Purkinje cell (primary cell): ENCODE data around the gene DMAC2. TPM values are rescaled to one million over a fixed set of nuclear protein-coding genes. Genes with fewer than 3 reads are reported as not detected.

Source experiments
- polyA plus RNA-seq: library from polyadenylated mRNA; unstranded; fragments of >200 nt; fragmentation: Nextera tagmentation; gene quantifications from 2 replicates; pipeline ENCODE4 v1.2.1, GENCODE V29; 2014

DMAC2 gene
- 14.9 and 20.5 TPM in 2 replicates for polyA plus RNA-seq

DNA sequence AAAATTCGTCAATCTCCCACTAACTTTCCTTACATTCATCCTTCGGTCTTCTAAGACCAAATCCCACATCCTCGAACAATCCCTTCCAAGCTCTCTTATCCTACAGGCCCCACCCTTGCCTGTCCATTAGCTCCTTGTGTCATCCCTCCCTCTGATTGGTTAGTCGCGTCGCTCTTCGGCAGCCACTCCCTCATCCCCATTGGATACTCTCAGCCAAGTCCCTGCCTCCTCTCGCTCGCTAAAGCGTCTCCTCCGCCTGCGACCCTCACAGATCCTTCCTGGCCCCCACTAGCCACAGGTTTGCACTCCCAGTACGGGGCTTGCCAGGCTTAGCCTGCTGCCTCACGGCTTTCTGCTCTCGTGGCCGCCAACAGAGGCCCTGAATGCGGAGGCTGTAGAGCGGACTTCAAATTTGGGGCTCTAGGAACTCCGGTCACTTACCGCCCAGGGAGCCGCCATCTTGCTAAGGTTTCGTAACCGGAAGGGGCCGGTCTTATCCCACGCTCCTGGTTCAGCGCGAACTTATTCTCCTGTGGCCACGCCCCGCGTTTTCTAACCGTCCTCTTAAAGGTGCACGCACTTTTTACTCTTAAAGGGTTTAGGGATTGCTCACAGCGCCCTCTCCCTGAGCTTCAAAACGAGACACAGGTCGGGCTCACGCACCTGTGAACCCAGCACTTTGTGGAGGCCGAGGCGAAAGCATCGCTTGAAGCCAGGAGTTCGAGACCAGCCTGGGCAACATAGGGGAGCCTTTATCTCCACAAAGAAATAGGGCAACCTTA is at the start of gene DMAC2:
Gene DMAC2, minus strand, starts transcription at position 472 of the 782 bp plus-strand sequence. Its CDS starts 13 bp downstream, at position 459.

DNA sequence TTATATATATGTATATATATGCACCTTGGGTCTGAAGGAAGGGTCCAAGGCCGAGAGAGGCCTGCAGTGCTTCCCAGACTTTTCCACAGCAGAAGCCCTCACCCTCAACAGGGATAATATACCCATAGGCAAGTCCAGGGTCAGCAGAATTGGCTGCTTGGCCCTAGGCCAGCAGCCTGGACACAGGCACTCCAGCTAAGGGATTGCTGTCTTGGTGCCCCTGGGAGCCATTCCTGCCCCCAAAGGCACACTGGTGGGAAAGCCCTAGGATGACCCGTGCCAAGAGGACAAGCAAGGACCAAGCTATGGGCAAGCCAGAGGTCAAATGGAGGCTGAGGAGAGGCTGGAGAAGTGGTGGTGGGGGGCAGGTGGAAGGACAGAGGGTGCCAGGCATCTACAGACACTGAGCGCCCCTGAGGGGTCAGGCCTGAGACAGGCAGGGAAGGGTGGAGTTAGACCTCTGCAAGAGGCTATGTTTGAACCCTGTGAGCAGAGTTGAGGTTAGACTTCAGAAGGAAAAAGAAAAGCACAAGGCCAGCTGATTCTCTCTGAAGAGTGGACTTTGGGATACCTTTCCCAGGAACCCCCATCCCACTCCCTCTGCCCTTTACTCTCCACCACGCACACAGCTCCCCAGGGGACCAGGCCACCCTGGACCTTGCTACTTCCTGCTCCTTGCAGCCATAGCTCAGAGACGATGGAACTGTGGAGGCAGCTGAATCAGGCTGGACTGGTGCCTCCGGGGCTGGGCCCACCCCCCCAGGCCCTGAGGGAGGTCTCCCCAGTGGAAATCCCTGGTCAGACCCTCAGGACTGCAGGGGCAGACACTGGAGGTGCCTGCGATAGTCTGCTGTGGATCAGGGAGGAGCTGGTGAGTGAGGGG is 3.0 kb upstream of the DMAC2 start, which contains the start of gene ERICH4:
Gene ERICH4, plus strand, starts transcription at position 684 of the 883 bp plus-strand sequence. Its CDS starts 14 bp downstream, at position 698.

GRCh38 chr19:41426952-41427646 is 12.6 kb downstream of the DMAC2 start, which contains the start of gene B3GNT8:
B3GNT8 (minus strand) TSS chr19:41427374; CDS start chr19:41426778, 596 bp downstream.

GRCh38 chr19:41397086-41398049 is 42.3 kb downstream of the DMAC2 start, which contains the start of the genes BCKDHA and EXOSC5:
BCKDHA (plus strand) TSS chr19:41397818; CDS start chr19:41397828, 10 bp downstream.
EXOSC5 (minus strand) TSS chr19:41397359; CDS start chr19:41397328, 31 bp downstream.

Other genes with a start within 250 kb of the DMAC2 start
- gene CYP2S1, start 246.7 kb downstream of the DMAC2 start, polyA plus RNA-seq: 0.14 and 0.34 TPM in 2 replicates
- 2.5 and 3.9 TPM in 2 replicates for gene AXL, start 220.7 kb downstream of the DMAC2 start, polyA plus RNA-seq
- gene HNRNPUL1, start 175.5 kb downstream of the DMAC2 start, polyA plus RNA-seq: 14.1 and 15.2 TPM in 2 replicates
- 1.5 and 3.9 TPM in 2 replicates for gene CCDC97, start 129.7 kb downstream of the DMAC2 start, polyA plus RNA-seq
- not detected in 2 replicates for gene TGFB1, start 86.0 kb downstream of the DMAC2 start, polyA plus RNA-seq
- 5.1 and 6.7 TPM in 2 replicates for gene B9D2, start 75.8 kb downstream of the DMAC2 start, polyA plus RNA-seq
- gene TMEM91, start 63.4 kb downstream of the DMAC2 start, polyA plus RNA-seq: 0.43 and 3.3 TPM in 2 replicates
- gene EXOSC5, start 42.6 kb downstream of the DMAC2 start, polyA plus RNA-seq: 27.9 and 29.3 TPM in 2 replicates
- 9.6 and 20.9 TPM in 2 replicates for gene BCKDHA, start 42.1 kb downstream of the DMAC2 start, polyA plus RNA-seq
- not detected in 2 replicates for gene B3GNT8, start 12.5 kb downstream of the DMAC2 start, polyA plus RNA-seq
- not detected in 2 replicates for gene ERICH4, start 3.2 kb upstream of the DMAC2 start, polyA plus RNA-seq
- gene CEACAM21, start 136.3 kb upstream of the DMAC2 start, polyA plus RNA-seq: not detected in 2 replicates
- gene CEACAM4, start 187.2 kb upstream of the DMAC2 start, polyA plus RNA-seq: not detected in 2 replicates
- gene CEACAM7, start 248.4 kb upstream of the DMAC2 start, polyA plus RNA-seq: 2.4 TPM in 1 of 2 replicates, not detected in the other